Stomach (tissue), 4 donors: ENCODE data around the gene NCOA3.

ENCODE experiments used
- EP300 ChIP-seq: sonication (generic); formaldehyde crosslinking; IDR thresholded peaks from one replicate; pipeline ENCODE4 v1.6.1; 2017; ENCODE audit warnings: antibody characterized with exemption
- POLR2A ChIP-seq, 4 donors: fragments of 450-650 bp; IDR thresholded peaks; one replicate each; pipeline ENCODE4 v1.6.1; 2016; ENCODE audit warnings: antibody characterized with exemption in 4 of 4, control low read depth in 2 of 4, mild to moderate bottlenecking in 1 of 4, moderate library complexity in 1 of 4
- POLR2AphosphoS5 ChIP-seq, 3 donors: sonication (generic); formaldehyde crosslinking; IDR thresholded peaks; one replicate each; pipeline ENCODE4 v1.6.1; 2016; ENCODE audit warnings: antibody characterized with exemption in 3 of 3
- TF ChIP-seq, protein P1 (sequence below), 7 experiments: fragments of 450-650 bp in 4 of 7; fragments of 200-600 bp in 3 of 7; sonication (generic) in 3 of 7; IDR thresholded peaks; one replicate each; pipeline ENCODE4 v1.5.1; 2016 to 2019; ENCODE audit warnings: antibody characterized with exemption in 7 of 7, control low read depth in 2 of 7, mild to moderate bottlenecking in 1 of 7

DNA sequence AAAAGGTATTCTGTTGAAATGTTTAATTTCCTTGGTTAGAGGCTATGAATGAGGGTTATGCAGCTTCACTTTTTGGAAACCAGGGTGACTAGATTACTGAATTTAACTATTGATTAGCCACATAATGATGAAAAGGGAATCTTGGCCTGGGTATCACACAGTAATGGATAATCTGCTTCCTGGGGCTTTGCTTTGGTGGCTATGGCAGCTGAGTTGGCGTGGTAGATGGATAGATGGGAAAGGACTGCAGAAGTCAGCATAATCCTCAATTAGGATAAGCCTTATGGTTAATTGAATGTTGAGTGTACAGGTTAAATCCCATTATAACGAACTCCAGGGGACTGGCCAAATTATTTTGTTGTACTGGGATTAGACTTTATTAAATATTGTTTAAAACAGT lies 5.2 kb downstream of the NCOA3 start:
- TF ChIP-seq EP300, result no peak
- TF ChIP-seq, protein P1, sequence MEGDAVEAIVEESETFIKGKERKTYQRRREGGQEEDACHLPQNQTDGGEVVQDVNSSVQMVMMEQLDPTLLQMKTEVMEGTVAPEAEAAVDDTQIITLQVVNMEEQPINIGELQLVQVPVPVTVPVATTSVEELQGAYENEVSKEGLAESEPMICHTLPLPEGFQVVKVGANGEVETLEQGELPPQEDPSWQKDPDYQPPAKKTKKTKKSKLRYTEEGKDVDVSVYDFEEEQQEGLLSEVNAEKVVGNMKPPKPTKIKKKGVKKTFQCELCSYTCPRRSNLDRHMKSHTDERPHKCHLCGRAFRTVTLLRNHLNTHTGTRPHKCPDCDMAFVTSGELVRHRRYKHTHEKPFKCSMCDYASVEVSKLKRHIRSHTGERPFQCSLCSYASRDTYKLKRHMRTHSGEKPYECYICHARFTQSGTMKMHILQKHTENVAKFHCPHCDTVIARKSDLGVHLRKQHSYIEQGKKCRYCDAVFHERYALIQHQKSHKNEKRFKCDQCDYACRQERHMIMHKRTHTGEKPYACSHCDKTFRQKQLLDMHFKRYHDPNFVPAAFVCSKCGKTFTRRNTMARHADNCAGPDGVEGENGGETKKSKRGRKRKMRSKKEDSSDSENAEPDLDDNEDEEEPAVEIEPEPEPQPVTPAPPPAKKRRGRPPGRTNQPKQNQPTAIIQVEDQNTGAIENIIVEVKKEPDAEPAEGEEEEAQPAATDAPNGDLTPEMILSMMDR (IDR thresholded peaks at IDR 0.05), result no peak
- no peak for TF ChIP-seq POLR2AphosphoS5 (IDR thresholded peaks at IDR 0.05)
- TF ChIP-seq POLR2A (IDR thresholded peaks at IDR 0.05), result no peak
